ENCODE measurements around the gene IFTAP.
"Not testable (repeated sequence)": the region's sequence is repeated elsewhere in the genome, so short reads cannot be mapped to it uniquely, and the experiment has no call there.

Gene IFTAP

GRCh38 chr11:36594316-36594989 lies at the start of gene IFTAP:
IFTAP (plus strand) TSS chr11:36594502; CDS start chr11:36610104, 15,602 bp downstream.
- DNase-seq: peak; percentile 69

GRCh38 chr11:36550385-36551115 lies 43.8 kb upstream of the IFTAP start:
- DNase-seq: no peak

- not testable (repeated sequence) for DNase-seq
Observed at GRCh38 chr11:36557390-36557789, 36.9 kb upstream of the IFTAP start.

GRCh38 chr11:36557991-36558390 lies 36.3 kb upstream of the IFTAP start:
- DNase-seq: no peak

GRCh38 chr11:36558571-36559413 lies 35.5 kb upstream of the IFTAP start:
- no peak for DNase-seq

- no peak for DNase-seq
Observed at GRCh38 chr11:36564376-36565030, 29.8 kb upstream of the IFTAP start.

- DNase-seq: no peak
Observed at GRCh38 chr11:36565031-36565610, 29.2 kb upstream of the IFTAP start.

- DNase-seq: no peak
Observed at GRCh38 chr11:36566407-36567053, 27.8 kb upstream of the IFTAP start.

GRCh38 chr11:36567694-36568093 lies 26.6 kb upstream of the IFTAP start, which contains the start of gene RAG1:
RAG1 (plus strand) TSS chr11:36568007; CDS start chr11:36573305, 5,298 bp downstream.
- no peak for DNase-seq

- no peak for DNase-seq
Observed at GRCh38 chr11:36569095-36569494, 25.2 kb upstream of the IFTAP start.

GRCh38 chr11:36574486-36574885 lies 19.8 kb upstream of the IFTAP start:
- DNase-seq: no peak

- no peak for DNase-seq
Observed at GRCh38 chr11:36577373-36577772, 16.9 kb upstream of the IFTAP start.

- DNase-seq: no peak
Observed at GRCh38 chr11:36577859-36578258, 16.4 kb upstream of the IFTAP start.

- no peak for DNase-seq
Observed at GRCh38 chr11:36578458-36578857, 15.8 kb upstream of the IFTAP start.

GRCh38 chr11:36581536-36581935 lies 12.8 kb upstream of the IFTAP start:
- no peak for DNase-seq

GRCh38 chr11:36583667-36584066 lies 10.6 kb upstream of the IFTAP start:
- DNase-seq: no peak

- no peak for DNase-seq
Observed at GRCh38 chr11:36586543-36586942, 7.8 kb upstream of the IFTAP start.

- DNase-seq: no peak
Observed at GRCh38 chr11:36588099-36588498, 6.2 kb upstream of the IFTAP start.

GRCh38 chr11:36590513-36590912 lies 3.8 kb upstream of the IFTAP start:
- DNase-seq: no peak

GRCh38 chr11:36591433-36591832 lies 2.9 kb upstream of the IFTAP start:
- no peak for DNase-seq

- no peak for DNase-seq
Observed at GRCh38 chr11:36596880-36597279, 2.6 kb downstream of the IFTAP start.

- no peak for DNase-seq
Observed at GRCh38 chr11:36598051-36598450, 3.7 kb downstream of the IFTAP start, which contains the start of gene RAG2. RAG2 (minus strand) TSS chr11:36598236; CDS start chr11:36594168, 4,068 bp downstream.
